ENCODE measurements around the gene SLC6A18. TPM values are rescaled to one million over a fixed set of nuclear protein-coding genes. Genes with fewer than 3 reads are reported as not detected.

SLC6A18 gene
- polyA plus RNA-seq, 1 donor (not counting 4 experiments of a cell fraction or from before 2014, with no cell fraction given): not detected

GRCh38 chr5:1232780-1233179 lies 7.6 kb downstream of the SLC6A18 start:
- Histone ChIP-seq H3K4me2 (ENCODE audit: control insufficient read depth, extremely low read depth, insufficient read depth, low read depth, low read length) (no peak overlapping the region), H3K9ac (ENCODE audit: control insufficient read depth, extremely low read depth, insufficient read depth, low read length) (no peak overlapping the region), H3K4me3 (ENCODE audit: control insufficient read depth in 2 of 3, extremely low read depth in 1 of 3, insufficient read depth in 2 of 3, low read depth in 1 of 3, low read length in 3 of 3) (no peak overlapping the region), H3K79me2 (ENCODE audit: control insufficient read depth, insufficient read depth, low read length) (no peaks in the 10 kb centered on the region), H3K9me1 (ENCODE audit: control insufficient read depth, extremely low read depth, insufficient read depth, low read length) (no peaks in the 10 kb centered on the region), H3K27me3 (ENCODE audit: control insufficient read depth, extremely low read depth, insufficient read depth, low read length) (peaks cover 2% of the 10 kb centered on the region), H4K20me1 (ENCODE audit: control insufficient read depth, extremely low read depth, insufficient read depth, low read length) (no peaks in the 10 kb centered on the region), H3K36me3 (ENCODE audit: control insufficient read depth in 2 of 2, extremely low read depth in 1 of 2, insufficient read depth in 2 of 2, low read length in 2 of 2) (no peaks in the 10 kb centered on the region), H2AFZ (ENCODE audit: control insufficient read depth, low read length) (no peak overlapping the region), H3K9me3 (ENCODE audit: control insufficient read depth, low read depth, low read length) (peaks cover 12% of the 10 kb centered on the region), H3K4me1 (ENCODE audit: control insufficient read depth, extremely low read depth, insufficient read depth, low read length) (no peaks in the 10 kb centered on the region), H3K27ac (ENCODE audit: control insufficient read depth, insufficient read depth, low read length) (no peak overlapping the region)
- no peak for FAIRE-seq
- TF ChIP-seq EZH2 (IDR thresholded peaks at IDR 0.05; ENCODE audit: low read length) (no peak), CTCF (optimal IDR thresholded peaks at IDR 0.05 in 1 of 3, IDR thresholded peaks at IDR 0.05 in 1 of 3, conservative IDR thresholded peaks at IDR 0.05 in 1 of 3; ENCODE audit: extremely low read depth in 1 of 3, insufficient read depth in 2 of 3, low read length in 3 of 3) (no peak)
- DNase-seq (ENCODE audit: low read depth, low spot score): no peak
- dilution Hi-C loops (cut with MboI; ENCODE audit: extremely low pct_ligation_motif_present, low sequenced_read_pairs): no loop called here

- no peaks in the 10 kb centered on the region for H3K27me3 ChIP-seq (ENCODE audit: control insufficient read depth, extremely low read depth, insufficient read depth, low read length)
- H3K9ac ChIP-seq (ENCODE audit: control insufficient read depth, extremely low read depth, insufficient read depth, low read length): no peak overlapping the region
- H3K36me3 ChIP-seq (ENCODE audit: control insufficient read depth in 2 of 2, extremely low read depth in 1 of 2, insufficient read depth in 2 of 2, low read length in 2 of 2): no peaks in the 10 kb centered on the region
- TF ChIP-seq CTCF (optimal IDR thresholded peaks at IDR 0.05 in 1 of 3, IDR thresholded peaks at IDR 0.05 in 1 of 3, conservative IDR thresholded peaks at IDR 0.05 in 1 of 3; ENCODE audit: extremely low read depth in 1 of 3, insufficient read depth in 2 of 3, low read length in 3 of 3) (no peak), EZH2 (IDR thresholded peaks at IDR 0.05; ENCODE audit: low read length) (no peak)
- no peak overlapping the region for H3K4me3 ChIP-seq (ENCODE audit: control insufficient read depth in 2 of 3, extremely low read depth in 1 of 3, insufficient read depth in 2 of 3, low read depth in 1 of 3, low read length in 3 of 3)
- H3K9me3 ChIP-seq (ENCODE audit: control insufficient read depth, low read depth, low read length): peaks cover 12% of the 10 kb centered on the region
- H3K4me2 ChIP-seq (ENCODE audit: control insufficient read depth, extremely low read depth, insufficient read depth, low read depth, low read length): no peak overlapping the region
- dilution Hi-C loops (cut with MboI; ENCODE audit: extremely low pct_ligation_motif_present, low sequenced_read_pairs): no loop called here
- no peaks in the 10 kb centered on the region for H4K20me1 ChIP-seq (ENCODE audit: control insufficient read depth, extremely low read depth, insufficient read depth, low read length)
- no peak overlapping the region for H3K27ac ChIP-seq (ENCODE audit: control insufficient read depth, insufficient read depth, low read length)
- H3K9me1 ChIP-seq (ENCODE audit: control insufficient read depth, extremely low read depth, insufficient read depth, low read length): no peaks in the 10 kb centered on the region
- H3K79me2 ChIP-seq (ENCODE audit: control insufficient read depth, insufficient read depth, low read length): no peaks in the 10 kb centered on the region
- no peaks in the 10 kb centered on the region for H3K4me1 ChIP-seq (ENCODE audit: control insufficient read depth, extremely low read depth, insufficient read depth, low read length)
- DNase-seq (ENCODE audit: low read depth, low spot score): no peak
- FAIRE-seq: no peak
- no peak overlapping the region for H2AFZ ChIP-seq (ENCODE audit: control insufficient read depth, low read length)
Measured at GRCh38 chr5:1235379-1235778, 10.2 kb downstream of the SLC6A18 start.
